ENCODE results near the gene LRRC14B. TPM values are rescaled to one million over a fixed set of nuclear protein-coding genes. Genes with fewer than 3 reads are reported as not detected.
"Not testable (repeated sequence)": the region's sequence is repeated elsewhere in the genome, so short reads cannot be mapped to it uniquely, and the experiment has no call there.

Gene LRRC14B
- polyA plus RNA-seq, 1 of the 3 experiments (the other 2 are of a cell fraction): not detected

DNA sequence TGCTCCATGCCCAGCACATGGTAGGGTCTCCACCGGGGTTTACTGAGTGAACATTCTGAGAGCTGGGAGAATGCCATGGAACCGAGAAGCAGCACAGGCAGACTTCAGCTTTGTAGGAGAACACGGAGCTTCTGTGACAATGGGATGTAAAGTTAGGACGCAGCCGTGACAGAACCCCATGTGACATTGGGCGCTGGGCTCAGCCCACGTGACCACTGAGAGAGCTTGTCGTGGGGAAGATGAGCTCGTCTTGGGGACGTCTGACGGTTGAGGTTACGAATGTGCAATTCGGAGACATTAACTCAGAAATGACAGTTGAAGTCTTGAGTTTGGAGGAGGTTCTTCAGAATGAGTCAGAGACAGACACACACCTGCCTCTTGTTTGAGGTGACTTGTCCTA, 40.4 kb downstream of the LRRC14B start:
- Histone ChIP-seq H3K4me2 (no peak overlapping the region), H3K36me3 (replicated peaks in 1 of 2; ENCODE audit: control insufficient read depth in 1 of 2, insufficient read depth in 2 of 2, low read length in 1 of 2) (peaks cover 34 to 49% of the 10 kb centered on the region in 2 experiments), H3K4me1 (ENCODE audit: control insufficient read depth in 1 of 2, insufficient read depth in 2 of 2, low read depth in 1 of 2, low read length in 1 of 2) (no peaks in the 10 kb centered on the region), H4K20me1 (ENCODE audit: insufficient read depth) (no peaks in the 10 kb centered on the region; the same call in 1 of the 2 replicates), H3K9ac (no peak overlapping the region), H3F3A (replicated peaks; ENCODE audit: insufficient read depth) (no peaks in the 10 kb centered on the region), H3K27ac (ENCODE audit: low read depth in 2 of 2, low read length in 1 of 2) (no peak overlapping the region), H3K27me3 (ENCODE audit: insufficient read depth) (no peaks in the 10 kb centered on the region), H3K79me2 (ENCODE audit: insufficient read depth) (peaks cover 3% of the 10 kb centered on the region; the same call in 1 of the 2 replicates), H3K9me3 (no peaks in the 10 kb centered on the region), H3K4me3 (ENCODE audit: low read depth in 2 of 2, low read length in 1 of 2) (no peak overlapping the region), H2AFZ (ENCODE audit: low read depth) (no peak overlapping the region), H3K9me2 (no peaks in the 10 kb centered on the region)
- CTCF ChIA-PET: no interaction called here
- no peak for DNase-seq
- 95% methylated on average over 13 of the region's 13 CpGs for WGBS (ENCODE audit: low lambda C conversion rate)
- TF ChIP-seq, protein P1, sequence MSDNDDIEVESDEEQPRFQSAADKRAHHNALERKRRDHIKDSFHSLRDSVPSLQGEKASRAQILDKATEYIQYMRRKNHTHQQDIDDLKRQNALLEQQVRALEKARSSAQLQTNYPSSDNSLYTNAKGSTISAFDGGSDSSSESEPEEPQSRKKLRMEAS (IDR thresholded peaks at IDR 0.05; ENCODE audit: low read depth): no peak
- TF ChIP-seq CHD2 (IDR thresholded peaks at IDR 0.05; ENCODE audit: low read length, partially characterized antibody) (no peak), USF1 (IDR thresholded peaks at IDR 0.05; ENCODE audit: borderline replicate concordance, low read depth) (no peak), JUND (IDR thresholded peaks at IDR 0.05) (no peak), NFIC (IDR thresholded peaks at IDR 0.05; ENCODE audit: borderline replicate concordance) (no peak), RXRA (IDR thresholded peaks at IDR 0.05; ENCODE audit: borderline replicate concordance, low read depth) (no peak)
- TF ChIP-seq, protein P2, sequence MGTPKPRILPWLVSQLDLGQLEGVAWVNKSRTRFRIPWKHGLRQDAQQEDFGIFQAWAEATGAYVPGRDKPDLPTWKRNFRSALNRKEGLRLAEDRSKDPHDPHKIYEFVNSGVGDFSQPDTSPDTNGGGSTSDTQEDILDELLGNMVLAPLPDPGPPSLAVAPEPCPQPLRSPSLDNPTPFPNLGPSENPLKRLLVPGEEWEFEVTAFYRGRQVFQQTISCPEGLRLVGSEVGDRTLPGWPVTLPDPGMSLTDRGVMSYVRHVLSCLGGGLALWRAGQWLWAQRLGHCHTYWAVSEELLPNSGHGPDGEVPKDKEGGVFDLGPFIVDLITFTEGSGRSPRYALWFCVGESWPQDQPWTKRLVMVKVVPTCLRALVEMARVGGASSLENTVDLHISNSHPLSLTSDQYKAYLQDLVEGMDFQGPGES (IDR thresholded peaks at IDR 0.05; ENCODE audit: low read depth, low read length): no peak
- POLR2A ChIA-PET: no interaction called here

DNA sequence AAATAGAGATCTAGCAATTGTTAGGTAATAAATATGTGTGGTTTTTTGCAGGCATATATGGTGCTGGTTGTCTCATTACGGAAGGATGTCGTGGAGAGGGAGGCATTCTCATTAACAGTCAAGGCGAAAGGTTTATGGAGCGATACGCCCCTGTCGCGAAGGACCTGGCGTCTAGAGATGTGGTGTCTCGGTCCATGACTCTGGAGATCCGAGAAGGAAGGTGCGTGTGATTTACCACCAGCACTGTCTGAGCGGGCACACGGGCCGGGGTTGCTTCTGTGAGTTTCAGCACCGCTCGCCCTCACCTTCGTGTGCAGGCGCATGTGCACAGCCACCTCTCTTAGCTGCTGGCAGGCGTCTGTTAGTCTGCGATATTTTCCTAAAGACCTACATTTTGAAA, 42.1 kb downstream of the LRRC14B start:
- WGBS (ENCODE audit: low lambda C conversion rate): 93% methylated on average over 20 of the region's 20 CpGs
- CTCF ChIA-PET; H3K9ac ChIP-seq; H3K4me3 ChIP-seq (ENCODE audit: low read depth in 2 of 2, low read length in 1 of 2); H2AFZ ChIP-seq (ENCODE audit: low read depth); H3K79me2 ChIP-seq (ENCODE audit: insufficient read depth); H3K9me3 ChIP-seq; H3K27me3 ChIP-seq (ENCODE audit: insufficient read depth); H3F3A ChIP-seq (replicated peaks; ENCODE audit: insufficient read depth); H3K4me1 ChIP-seq (ENCODE audit: control insufficient read depth in 1 of 2, insufficient read depth in 2 of 2, low read depth in 1 of 2, low read length in 1 of 2); H3K9me2 ChIP-seq; H4K20me1 ChIP-seq (ENCODE audit: insufficient read depth); DNase-seq; H3K4me2 ChIP-seq; POLR2A ChIA-PET; H3K27ac ChIP-seq (ENCODE audit: low read depth in 2 of 2, low read length in 1 of 2): not testable (repeated sequence)
- H3K36me3 ChIP-seq (replicated peaks in 1 of 2; ENCODE audit: control insufficient read depth in 1 of 2, insufficient read depth in 2 of 2, low read length in 1 of 2): peaks cover 25 to 43% of the 10 kb centered on the region in 2 experiments

DNA sequence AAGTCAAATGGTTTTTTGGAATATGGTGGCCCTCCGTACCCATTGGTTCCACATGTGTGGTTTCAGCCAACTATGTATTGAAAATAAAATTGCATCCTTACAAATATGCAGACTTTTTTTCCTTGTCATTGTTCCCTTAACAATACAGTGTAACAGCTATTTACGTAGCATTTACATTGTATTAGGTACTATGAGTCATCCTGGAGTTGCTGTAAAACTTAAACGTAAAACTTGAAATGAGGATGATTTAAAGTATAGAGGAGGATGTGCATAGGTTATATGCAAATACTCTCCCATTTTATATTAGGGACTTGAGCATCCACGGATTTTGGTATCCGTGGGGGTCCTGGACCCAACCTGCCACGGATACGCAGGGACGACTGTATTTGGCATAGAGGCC, 43.2 kb downstream of the LRRC14B start:
- H3K27me3 ChIP-seq (ENCODE audit: insufficient read depth): no peaks in the 10 kb centered on the region
- H4K20me1 ChIP-seq (ENCODE audit: insufficient read depth): no peaks in the 10 kb centered on the region
- H3K9ac ChIP-seq: no peak overlapping the region
- CTCF ChIA-PET: no interaction called here
- peaks cover 19 to 37% of the 10 kb centered on the region in 2 experiments for H3K36me3 ChIP-seq (replicated peaks in 1 of 2; ENCODE audit: control insufficient read depth in 1 of 2, insufficient read depth in 2 of 2, low read length in 1 of 2)
- H3K9me3 ChIP-seq: no peaks in the 10 kb centered on the region
- 96% methylated on average over 8 of the region's 8 CpGs for WGBS (ENCODE audit: low lambda C conversion rate)
- H3F3A ChIP-seq (replicated peaks; ENCODE audit: insufficient read depth): no peaks in the 10 kb centered on the region
- no peaks in the 10 kb centered on the region for H3K79me2 ChIP-seq (ENCODE audit: insufficient read depth)
- no peak overlapping the region for H3K4me2 ChIP-seq
- no peak for DNase-seq
- H3K4me3 ChIP-seq (ENCODE audit: low read depth in 2 of 2, low read length in 1 of 2): no peak overlapping the region
- H3K4me1 ChIP-seq (ENCODE audit: control insufficient read depth in 1 of 2, insufficient read depth in 2 of 2, low read depth in 1 of 2, low read length in 1 of 2): no peaks in the 10 kb centered on the region
- no peak overlapping the region for H2AFZ ChIP-seq (ENCODE audit: low read depth)
- H3K27ac ChIP-seq (ENCODE audit: low read depth in 2 of 2, low read length in 1 of 2): no peak overlapping the region
- no peaks in the 10 kb centered on the region for H3K9me2 ChIP-seq
- POLR2A ChIA-PET: no interaction called here
- TF ChIP-seq MEF2A (IDR thresholded peaks at IDR 0.05; ENCODE audit: borderline replicate concordance, low read depth): no peak
- TF ChIP-seq ELF1 (IDR thresholded peaks at IDR 0.05): no peak
- TF ChIP-seq JUND (IDR thresholded peaks at IDR 0.05): no peak
- TF ChIP-seq REST (IDR thresholded peaks at IDR 0.05; ENCODE audit: low read depth, low read length): no peak
- TF ChIP-seq SMC3 (IDR thresholded peaks at IDR 0.05; ENCODE audit: low read depth, low read length): no peak
- TF ChIP-seq NFIC (IDR thresholded peaks at IDR 0.05; ENCODE audit: borderline replicate concordance): no peak
- TF ChIP-seq, protein P3, sequence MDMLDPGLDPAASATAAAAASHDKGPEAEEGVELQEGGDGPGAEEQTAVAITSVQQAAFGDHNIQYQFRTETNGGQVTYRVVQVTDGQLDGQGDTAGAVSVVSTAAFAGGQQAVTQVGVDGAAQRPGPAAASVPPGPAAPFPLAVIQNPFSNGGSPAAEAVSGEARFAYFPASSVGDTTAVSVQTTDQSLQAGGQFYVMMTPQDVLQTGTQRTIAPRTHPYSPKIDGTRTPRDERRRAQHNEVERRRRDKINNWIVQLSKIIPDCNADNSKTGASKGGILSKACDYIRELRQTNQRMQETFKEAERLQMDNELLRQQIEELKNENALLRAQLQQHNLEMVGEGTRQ (IDR thresholded peaks at IDR 0.05; ENCODE audit: borderline replicate concordance, low read depth, low read length): no peak
- TF ChIP-seq, protein P4, sequence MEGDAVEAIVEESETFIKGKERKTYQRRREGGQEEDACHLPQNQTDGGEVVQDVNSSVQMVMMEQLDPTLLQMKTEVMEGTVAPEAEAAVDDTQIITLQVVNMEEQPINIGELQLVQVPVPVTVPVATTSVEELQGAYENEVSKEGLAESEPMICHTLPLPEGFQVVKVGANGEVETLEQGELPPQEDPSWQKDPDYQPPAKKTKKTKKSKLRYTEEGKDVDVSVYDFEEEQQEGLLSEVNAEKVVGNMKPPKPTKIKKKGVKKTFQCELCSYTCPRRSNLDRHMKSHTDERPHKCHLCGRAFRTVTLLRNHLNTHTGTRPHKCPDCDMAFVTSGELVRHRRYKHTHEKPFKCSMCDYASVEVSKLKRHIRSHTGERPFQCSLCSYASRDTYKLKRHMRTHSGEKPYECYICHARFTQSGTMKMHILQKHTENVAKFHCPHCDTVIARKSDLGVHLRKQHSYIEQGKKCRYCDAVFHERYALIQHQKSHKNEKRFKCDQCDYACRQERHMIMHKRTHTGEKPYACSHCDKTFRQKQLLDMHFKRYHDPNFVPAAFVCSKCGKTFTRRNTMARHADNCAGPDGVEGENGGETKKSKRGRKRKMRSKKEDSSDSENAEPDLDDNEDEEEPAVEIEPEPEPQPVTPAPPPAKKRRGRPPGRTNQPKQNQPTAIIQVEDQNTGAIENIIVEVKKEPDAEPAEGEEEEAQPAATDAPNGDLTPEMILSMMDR (IDR thresholded peaks at IDR 0.05): no peak
- TF ChIP-seq, protein P1 (IDR thresholded peaks at IDR 0.05; ENCODE audit: low read depth): no peak
